ENCODE measurements around the gene YWHAB.
"Not testable (repeated sequence)": the region's sequence is repeated elsewhere in the genome, so short reads cannot be mapped to it uniquely, and the experiment has no call there.

Gene YWHAB

DNA sequence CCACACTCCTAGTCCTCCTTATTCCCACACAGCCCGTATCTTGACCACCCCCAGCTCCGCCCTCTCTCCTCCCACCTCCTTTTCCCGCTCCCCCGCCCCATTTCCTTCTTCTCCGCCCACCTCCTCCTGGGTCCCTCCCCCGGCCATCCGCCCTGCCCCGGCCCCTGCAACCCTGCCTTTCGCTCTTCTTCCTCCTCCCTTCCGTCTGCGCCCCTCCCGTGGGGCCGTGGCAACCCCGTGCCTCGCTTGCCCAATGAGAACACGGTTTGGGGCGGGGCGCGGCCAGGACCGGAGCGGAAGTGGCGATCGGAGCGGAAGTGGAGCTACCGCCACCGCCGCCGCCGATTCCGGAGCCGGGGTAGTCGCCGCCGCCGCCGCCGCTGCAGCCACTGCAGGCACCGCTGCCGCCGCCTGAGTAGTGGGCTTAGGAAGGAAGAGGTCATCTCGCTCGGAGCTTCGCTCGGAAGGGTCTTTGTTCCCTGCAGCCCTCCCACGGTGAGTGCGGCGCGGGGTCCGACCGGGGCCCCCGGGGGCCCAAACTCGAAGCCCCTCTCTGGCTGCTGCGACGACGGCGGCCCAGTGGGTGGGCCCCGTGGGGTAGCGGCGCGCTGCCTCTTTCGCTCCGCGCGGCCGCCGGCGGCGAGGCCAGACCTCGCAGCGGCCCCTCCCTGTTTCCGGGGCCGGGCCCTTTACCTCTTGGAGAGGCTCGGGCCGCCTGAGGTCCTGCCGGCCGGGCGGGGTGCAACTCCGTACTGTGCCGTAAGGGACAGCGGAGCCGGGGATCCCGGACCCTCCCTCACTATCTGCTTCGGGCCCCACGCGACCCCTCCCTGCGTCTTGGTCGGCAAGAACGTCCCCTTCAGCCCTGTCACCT is at the start of gene YWHAB:
Gene YWHAB, plus strand, starts transcription at position 314 of the 874 bp plus-strand sequence. CDS start 15,829 bp downstream, outside the sequence.
- DNase-seq: peak; percentile 96 to 98 (median 97)

DNA sequence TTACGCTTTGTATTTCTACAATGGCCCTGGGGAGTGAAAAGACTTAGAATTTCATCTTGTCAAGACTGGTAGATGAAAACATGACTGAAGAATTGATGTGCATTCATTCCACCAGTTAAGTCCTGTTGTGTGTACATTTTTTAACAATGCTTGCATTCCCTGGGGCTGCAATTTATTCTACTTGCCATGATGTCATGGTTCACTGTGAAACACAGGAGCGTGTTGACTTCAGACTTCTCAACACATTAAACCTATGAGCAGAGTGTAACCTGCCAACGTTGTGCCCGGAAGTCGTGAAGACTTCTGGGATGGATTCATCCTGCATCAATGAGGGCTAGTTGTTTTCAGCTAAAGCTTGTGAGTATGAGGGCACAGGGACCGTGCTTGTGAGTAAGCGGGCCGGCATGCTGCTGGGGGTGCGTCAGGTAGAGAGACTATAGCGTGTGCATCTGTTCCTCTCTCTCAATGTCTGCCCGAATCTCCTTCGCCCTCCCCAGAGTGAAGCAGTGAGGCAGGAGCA is 48.8 kb upstream of the YWHAB start:
- DNase-seq: no peak

DNA sequence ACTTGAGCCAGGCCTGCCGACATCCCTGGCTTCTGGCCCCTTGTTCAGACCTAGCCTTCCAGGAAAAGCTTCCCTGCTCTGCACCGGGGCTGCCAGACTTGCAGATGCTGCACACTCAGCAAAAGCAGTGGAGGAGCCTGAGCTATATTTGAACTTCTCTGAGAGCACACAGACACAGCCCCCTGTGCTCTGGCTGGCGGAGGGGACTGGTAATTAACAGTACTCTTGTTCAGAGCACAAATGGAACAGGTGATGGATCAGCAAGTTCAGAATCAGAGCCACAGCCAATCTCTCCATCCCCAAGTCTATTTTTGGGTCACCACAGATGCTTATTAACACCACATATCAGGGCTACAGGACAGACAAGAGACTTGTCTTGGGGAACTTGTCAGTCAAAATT is 47.6 kb upstream of the YWHAB start:
- no peak for DNase-seq

DNA sequence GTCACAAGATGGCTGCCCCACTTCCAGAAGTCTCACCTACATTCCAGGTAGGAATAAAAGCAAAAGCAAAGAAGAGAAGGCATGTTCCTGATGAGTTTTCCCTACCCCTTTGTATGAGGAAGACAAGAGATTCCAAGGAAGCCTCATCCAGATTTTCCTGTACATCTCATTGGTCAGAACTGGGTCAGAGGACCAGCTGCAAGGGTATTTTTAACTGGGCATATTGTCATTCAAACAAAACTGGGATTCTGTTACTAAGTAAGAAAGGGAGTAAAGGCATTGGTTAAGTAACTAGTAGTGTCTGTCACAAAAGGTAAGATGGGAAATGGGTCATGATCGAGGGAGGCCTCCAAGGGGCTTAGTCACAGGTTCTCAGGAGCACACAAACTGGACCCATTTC is 47.0 kb upstream of the YWHAB start:
- no peak for DNase-seq

DNA sequence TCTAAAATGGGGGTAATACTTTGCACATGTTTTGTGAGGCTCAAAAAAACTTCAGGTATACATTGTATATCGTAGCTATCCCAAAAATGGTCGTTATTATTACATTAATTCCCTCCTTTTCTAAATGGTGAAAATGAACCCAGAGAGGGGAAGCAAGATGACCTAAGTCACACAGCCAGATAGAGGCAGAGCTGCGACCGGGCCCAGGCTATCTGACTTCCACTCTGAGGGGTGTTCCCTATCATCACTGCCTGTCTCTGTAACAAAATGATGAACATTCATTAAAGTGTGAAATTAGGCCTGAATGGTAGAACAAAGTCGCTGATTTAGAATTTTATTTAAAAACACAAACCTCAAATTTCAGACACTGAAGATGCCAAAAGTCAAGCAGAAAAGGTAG is 46.0 kb upstream of the YWHAB start:
- DNase-seq: no peak

DNA sequence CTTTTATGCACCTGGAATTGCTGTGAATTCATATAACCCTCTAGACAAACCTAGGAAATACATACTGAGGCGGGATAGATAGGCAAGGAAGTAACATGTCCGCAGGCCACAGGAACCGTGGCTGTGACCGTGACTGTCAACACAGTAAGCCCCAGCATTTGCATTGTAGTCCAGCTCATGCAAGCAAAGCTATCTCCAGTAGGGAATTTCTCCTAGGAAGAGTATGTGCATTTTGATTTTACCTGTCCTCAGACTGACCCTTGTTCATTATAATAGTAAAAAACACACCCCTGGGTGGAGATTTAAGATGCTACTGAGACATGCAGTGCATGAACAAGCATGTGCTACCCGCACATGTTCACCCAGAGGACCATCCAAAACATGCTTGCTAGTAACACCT is 44.7 kb upstream of the YWHAB start:
- no peak for DNase-seq

DNA sequence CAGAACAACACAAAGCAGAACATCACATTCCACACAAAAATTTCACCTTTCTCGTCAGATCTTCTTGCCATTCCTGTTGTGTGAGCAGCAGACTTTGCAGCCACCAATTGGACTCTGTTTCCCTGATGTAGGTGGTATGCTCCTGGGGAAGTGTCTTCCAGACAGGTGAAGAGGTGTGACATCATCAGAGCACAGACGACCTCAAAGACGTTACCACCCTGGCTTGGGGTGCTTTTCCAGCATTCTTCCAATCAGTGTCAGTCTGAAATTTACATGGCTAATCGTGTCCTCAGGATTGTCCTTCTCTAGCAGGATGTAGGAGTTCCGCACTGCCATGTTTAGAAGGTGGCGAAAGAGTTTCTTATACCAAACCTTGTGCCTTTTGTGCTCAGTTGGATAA is 43.5 kb upstream of the YWHAB start:
- no peak for DNase-seq

DNA sequence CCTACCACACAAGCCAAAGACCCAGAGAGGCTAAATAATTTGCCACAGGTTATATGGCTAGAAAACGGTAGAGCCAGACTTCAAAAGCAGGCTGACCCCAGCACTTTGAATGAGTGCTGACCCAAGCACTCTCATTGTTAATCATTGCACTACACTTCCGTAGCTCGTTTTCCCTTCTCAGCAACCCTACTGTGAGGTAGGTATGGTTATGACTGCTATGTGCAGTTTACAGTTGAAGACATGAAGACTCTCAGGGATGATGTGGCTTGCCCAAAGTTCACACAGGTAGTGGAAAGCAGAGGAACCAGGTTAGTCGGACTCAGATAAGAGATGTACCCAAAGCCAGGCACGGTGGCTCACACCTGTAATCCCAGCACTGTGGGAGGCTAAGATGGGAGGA is 41.6 kb upstream of the YWHAB start:
- DNase-seq: no peak

DNA sequence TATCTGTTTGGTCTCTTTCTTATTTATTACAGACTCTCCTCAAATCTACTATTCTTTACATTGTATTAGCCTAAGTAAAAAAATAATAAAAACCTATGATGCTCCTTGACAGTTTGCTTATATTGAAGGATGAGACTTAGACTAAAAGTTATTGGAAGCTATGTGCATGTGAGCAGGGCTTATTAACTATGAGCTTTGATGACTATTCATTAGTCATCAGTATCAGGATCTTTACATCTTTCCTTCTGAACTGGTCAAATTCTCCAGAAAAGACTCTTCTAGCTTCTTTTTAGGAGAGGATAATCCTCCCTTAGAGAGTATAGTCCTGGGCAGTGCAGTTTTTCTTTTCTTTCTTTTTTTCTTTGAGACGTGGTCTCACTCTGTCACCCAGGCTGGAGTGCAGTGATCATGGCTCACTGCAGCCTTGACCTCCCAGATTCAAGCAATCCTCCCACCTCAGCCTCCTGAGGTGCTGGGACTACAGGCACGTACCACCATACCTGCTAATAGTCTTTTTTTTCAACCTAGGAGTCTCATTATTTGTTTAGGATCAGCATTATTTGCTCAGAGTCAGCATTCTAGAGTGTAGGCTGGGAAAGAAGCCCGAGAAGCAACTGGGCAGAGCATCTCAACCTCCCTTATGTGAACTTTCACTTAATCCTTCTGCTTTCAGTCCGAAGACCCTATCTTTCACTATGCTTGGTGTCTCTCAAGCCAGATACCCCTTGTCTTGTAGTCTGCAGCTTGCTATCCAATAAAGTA is 37.1 kb upstream of the YWHAB start:
- no peak for DNase-seq

DNA sequence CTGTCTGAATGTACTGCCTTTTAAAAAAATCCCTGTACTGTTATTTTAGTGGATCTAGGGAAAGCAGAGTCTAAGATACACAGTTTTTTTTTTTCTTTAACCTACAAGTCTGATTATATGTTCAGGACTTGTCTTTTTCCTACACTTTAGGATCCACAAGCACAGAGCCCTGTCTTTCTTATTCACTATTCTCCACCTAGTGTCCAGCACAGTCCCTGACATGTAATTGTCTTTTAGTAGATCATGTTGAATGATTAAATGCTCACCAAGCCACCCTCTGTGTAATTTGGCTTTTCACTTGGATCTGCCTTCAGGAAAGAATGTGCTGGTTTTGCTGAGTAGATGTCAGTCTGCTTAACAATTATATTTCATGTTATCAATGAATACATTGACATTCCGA is 35.8 kb upstream of the YWHAB start:
- DNase-seq: no peak

DNA sequence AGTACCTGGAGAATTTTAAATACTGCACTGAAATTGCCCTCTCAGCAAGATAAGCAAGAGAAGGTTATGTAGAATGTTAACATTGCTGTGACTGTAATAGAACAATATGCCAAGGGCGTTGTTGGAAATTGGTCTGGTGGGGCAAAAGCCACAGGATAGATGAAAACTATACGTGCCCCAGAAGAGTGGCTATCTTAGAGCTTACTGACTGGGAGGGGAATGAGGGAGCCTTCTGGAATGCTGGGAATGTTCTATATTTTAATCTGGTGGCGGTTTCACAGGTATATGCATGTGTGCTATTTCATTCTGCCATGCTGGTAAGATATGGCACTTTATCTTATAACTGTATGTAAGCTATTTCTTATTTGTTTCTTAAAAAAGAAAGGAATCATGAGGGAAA is 35.2 kb upstream of the YWHAB start:
- DNase-seq: no peak

DNA sequence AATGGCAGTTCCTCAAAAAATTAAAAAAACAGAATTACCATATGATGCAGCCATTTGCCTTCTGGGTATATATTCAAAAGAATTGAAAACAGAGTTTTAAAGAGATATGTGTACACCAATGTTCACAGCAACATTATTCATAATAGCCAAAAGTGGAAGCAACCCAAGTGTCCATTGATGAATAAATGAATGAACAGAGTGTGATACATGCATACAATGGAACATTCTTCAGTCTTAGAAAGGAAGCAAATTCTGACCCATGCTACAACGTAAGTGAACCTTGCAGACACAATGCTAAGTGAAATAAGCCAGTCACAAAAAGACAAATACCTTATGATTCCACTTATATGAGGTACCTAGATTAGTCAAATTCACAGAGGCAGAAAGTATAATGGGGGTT is 34.7 kb upstream of the YWHAB start:
- no peak for DNase-seq

DNA sequence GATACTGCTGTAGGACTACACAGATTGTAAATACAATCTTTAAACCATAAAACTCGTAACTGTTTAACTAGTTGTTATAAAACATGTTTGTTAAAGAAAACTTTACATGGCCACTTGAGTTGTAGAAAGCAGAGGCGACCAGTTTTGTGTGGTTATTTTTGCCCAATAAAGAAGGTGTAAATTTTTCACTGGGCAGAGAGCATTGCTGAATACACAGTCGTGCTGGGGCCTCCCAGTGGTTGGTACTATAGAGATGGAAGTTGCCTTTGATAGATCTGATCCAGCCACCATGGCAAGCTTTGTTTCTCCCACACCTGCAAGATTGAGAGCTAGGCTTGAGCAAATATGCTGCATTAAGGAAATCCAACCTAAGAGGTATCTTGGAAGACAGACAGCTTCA is 34.0 kb upstream of the YWHAB start:
- no peak for DNase-seq

DNA sequence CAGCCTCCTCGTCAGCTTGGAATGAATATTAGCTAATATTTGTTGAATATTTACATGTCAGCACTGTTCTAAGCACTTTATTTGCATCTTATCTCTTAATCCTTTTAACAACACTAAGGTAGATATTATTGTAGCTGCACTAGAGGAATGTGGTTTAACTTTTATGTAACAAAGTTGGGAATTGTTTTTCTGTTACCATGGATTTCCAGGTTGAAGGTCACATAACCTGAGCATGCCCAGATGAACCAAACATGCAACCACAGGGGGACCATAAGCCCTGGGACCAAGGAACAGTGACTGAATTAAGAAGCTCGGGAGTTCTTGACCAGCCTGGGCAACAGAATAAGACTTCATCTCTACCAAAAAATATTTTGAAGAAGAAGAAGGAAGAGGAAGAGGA is 29.1 kb upstream of the YWHAB start:
- DNase-seq: no peak

DNA sequence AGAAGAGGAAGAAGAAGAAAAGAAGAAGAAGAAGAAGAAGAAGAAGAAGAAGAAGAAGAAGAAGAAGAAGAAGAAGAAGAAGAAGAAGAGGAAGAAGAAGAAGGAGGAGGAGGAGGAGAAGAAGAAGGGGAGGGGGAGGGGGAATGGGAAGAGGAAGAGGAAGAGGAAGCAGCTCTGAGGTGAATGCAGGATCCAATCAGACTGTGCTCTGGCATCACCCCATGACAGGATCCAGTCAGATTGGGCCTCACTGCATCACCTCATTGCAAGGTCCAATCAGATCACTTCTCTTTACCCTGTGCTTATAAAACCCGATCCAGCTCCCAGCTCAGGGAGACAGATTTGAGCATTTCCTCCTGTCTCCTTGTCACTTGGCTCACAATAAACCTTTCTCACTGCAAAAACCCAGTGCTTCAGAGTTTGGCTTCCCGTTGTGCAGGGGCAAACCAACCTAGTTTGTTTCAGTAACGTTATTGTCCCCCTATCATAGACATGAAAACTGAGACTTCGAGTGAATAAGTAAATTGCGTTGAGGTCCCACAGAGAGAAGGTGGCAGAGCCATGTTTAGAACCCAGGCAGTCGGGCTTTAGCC is 28.6 kb upstream of the YWHAB start:
- DNase-seq: no peak

DNA sequence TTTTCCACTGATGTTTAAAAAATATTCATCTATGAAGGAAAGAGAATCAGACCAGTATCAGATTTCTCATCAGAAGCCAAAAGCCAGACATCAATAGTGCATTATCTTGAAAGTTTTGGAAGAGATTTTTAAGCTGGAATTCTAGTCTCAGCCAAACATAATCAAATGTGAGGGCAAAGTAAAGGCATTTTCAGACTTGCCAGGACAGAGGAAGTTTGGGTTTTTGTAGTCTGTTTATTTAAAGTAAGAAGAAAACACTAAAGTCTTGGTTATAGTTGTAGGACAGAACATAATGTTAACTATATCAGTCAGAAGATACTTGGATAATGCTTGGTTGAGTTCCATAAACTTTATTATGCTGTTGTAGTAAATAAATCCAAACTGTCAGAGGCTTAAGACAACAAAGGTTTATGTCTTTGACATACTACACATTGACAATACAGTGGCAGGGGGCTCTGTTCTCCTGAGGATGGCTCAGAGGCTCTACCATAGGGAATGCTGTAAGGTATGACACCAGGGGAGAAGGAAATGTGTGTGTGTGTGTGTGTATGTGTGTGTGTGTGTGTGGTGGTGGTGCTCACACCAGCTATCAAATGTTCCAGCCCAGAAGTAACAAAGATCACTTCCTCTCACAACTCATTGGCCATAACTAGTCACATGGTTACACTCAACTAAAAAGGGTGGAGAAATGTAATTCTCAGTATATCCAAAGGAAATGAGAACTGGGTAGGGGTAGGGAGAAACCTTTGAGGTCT is 26.7 kb upstream of the YWHAB start:
- no peak for DNase-seq

DNA sequence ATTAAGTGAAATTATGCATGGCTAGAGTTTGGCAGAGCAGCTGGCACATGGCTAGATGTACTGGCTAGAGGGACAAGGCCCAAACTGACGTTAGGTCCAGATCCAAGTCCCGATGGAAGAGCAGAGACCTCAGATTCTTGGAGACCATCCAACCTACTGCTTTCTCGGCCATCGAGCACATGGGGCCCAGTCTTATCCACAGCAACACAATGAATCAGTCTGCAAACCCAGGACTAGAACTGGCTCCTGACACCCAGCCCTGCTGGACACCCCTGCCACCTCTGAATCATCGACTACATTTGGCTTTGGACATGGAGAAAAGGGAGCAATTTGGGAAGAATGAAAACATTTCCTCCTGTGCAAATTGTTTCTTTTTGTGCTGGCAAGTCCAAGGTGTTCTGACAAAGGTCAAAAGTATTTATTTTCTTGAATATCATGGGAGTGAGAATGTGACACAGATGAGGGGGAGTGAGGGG is 23.9 kb upstream of the YWHAB start:
- DNase-seq: no peak

DNA sequence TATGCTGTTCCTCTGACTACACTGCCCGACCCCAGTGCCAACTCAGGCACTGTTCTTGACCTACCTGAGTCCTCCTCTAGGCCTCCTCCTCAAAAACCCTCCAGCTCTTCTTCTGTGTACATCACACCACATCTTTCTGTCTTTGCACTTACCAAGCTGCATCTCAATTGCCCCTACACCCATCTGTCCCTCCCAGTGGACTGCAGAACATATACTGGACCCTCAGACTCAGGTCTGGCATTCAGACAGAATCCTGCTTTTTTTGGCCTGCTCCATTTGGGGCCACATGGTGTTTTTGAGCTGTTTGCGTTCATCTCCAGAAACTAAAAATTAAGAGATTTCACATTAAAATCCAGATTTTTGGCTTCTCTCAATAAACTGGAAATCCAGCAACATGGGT is 23.2 kb upstream of the YWHAB start:
- DNase-seq: no peak

DNA sequence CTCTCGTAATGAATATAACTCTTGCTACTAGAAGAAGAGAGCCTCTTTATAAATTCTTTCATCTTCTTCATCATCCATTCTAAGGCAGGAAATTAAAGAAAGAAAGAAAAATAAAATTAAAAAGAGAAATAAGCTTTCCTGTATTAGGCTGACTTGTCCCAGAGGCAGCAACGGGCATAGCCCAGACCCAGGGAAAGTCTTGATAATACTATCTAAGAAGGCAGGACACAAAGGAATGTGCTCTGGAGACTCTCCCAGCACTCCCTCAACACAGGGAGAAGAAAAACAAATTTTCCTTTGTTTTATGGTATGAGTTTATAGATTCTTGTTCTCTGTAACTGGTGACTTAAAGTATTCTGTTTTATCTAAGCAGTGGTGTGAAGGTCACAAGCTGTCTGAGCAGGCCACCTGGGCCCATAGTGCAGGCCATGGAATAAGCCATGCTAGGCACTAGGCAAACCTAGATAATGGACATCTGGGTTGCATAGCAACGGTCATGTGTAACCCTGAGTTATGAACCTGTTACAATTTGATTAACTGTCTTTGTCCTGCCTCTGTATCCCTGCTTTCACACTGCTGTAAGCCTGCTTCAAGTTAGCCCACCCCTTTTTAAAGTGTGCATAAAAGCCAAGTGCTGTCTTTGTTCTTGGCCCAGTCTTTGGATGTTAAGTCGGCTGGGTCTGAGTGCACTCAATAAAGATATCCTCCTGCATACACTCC is 22.0 kb upstream of the YWHAB start:
- not testable (repeated sequence) for DNase-seq

DNA sequence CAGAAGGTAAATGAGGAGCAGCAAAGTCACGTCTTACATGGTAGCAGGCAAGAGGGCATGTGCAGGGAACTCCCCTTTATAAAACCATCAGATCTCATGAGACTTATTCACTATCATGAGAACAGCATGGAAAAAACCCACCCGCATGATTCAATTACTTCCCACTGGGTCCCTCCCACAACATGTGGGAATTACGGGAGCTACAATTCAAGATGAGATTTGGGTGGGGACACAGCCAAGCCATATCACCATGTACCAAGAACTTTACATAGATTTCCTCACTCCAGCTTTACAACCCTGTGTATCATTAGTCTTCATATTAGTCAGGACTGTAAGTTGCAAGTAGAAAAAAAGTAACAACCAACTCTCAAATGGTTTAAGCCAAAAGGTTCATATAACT is 21.0 kb upstream of the YWHAB start:
- not testable (repeated sequence) for DNase-seq

DNA sequence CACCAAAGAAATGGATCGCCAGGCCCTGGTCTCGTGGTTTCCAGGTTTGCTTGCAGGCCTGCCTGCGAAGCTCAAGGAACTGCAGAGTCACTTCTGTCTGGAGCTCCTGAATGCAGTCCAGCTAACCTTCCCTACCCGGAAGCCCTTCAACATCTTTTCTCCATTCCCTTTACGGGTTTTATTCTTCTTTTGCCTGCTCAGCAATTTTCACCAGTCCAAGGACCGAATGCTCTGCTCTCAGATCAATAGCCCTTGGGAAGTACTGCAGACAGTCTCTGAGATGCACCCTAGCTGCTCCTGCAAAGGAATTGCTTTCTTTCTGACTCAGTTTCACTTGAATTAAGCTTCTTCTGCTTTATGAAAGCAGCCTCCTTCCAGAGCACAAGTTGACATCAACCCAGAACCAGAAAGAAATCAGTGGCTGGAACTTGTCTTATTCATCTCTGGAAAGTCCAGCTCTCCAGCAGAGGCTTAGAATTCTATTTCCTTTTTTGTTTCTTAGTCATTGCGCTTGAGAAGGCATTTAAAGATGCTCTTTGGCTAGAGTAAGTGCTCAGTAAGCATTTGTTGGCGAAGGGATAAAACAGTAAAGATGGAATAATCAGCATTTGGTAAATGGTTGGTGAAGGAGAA is 18.7 kb upstream of the YWHAB start:
- no peak for DNase-seq

DNA sequence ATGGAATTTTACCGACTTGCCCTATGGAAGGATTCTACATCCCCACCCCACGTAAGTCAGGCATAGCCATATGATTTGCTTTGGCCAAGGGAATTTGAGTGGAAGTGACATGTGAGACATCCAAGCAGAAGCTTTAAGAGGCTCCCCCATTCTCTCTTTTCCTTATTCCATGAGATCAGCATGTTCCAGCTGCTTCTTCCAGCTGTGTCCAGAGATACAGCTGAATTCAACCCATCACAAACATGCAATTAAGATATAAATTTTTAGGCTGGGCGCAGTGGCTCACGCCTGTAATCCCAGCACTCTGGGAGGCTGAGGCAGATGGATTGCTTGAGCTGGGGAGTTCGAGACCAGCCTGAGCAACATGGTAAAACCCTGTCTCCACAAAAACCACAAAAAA is 16.0 kb upstream of the YWHAB start:
- DNase-seq: no peak

Data from activated CD4-positive, CD25-positive, alpha-beta regulatory T cell (primary cell).